Activated CD4-positive, alpha-beta T cell treated with anti-CD3 and anti-CD28 coated beads, Interleukin-2, amount 50 U/mL, for 16 hours (primary cell): ENCODE measurements around the gene NDUFB3.

Source experiments
- DNase-seq: peaks from one replicate; pipeline ENCODE4 v3.0.0-alpha.2; 2020

NDUFB3 gene

DNA sequence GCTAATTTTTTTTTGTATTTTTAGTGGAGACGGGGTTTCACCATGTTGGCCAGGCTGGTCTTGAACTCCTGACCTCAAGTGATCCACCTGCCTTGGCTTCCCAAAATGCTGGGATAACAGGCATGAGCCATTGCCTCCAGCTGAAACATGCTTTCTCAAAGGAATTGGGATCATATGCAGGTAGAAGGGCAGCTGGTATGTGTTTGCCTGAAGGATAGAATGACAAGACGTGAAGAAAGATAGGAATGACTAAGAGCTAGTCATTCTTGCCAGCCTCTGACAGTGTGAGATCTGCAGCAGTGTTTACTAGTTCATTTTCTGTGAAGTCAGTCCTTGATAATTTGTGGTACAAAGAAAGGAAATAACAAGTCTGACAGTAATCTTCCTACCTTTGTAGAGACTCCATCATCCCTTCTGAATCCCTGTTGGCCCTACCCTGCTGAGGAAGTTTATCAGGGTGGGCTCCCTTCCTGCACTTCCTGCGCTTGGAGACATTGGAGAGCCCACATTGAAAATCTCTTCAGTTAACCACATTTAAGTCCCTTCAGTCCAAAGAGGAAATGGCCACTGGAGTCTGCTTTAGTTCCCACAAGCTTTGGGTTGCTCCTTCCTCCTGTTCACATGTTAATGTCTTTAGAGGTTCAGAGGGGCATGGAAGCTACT lies 58.9 kb downstream of the NDUFB3 start:
- peak; percentile 88 for DNase-seq

DNA sequence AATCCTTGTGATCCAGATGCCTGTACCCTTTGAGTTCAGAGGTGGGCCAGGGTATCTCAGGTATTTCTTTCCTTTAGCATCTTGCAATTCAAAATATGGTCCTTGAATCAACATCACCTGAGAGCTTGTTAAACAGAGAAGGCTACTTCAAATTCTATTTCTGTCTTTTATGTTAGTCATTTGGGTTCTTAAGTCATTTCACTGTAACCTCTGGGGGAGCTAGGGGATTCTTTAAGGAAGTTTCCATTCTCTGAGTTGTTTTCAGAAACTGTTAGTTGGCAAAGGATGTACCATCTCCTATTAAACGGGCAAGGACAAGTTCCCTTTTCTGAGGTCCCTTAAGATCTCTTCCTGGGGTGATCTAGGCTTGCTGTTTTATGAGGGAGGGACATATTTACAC lies 60.7 kb downstream of the NDUFB3 start:
- DNase-seq, result peak; percentile 77
